Hepatocyte (in vitro differentiated cells): ENCODE measurements around the gene MGAT4A.

ENCODE experiments used
- CTCF ChIP-seq: fragments of 200-600 bp; sonication (generic); IDR thresholded peaks from 2 replicates; pipeline ENCODE4 v1.5.1; 2016; ENCODE audit warnings: antibody characterized with exemption, mild to moderate bottlenecking; ENCODE audit not compliant: poor library complexity
- EZH2 ChIP-seq: fragments of 200-600 bp; sonication (generic); IDR thresholded peaks from 2 replicates; pipeline ENCODE4 v1.6.1; 2016; ENCODE audit warnings: antibody characterized with exemption, mild to moderate bottlenecking, borderline replicate concordance

- TF ChIP-seq CTCF = no peak
- no peak for TF ChIP-seq EZH2
Measured at GRCh38 chr2:98586551-98587140, 144.3 kb downstream of the MGAT4A start.
